ENCODE results near the gene LSM7.

The LSM7 gene

GRCh38 chr19:2355168-2356035 is 27.0 kb upstream of the LSM7 start:
- ChIA-PET CTCF (no interaction called here), POLR2A (interaction anchor here (1.6 kb wide), 1 partner anchor 27 kb away, joined by 6 read pairs; the partner anchor contains the start of genes LSM7 and SPPL2B)
- TF ChIP-seq SUZ12 (IDR thresholded peaks at IDR 0.05) (no peak), ARNT (IDR thresholded peaks at IDR 0.05) (no peak), ELF4 (IDR thresholded peaks at IDR 0.05) (no peak), FOXK2 (IDR thresholded peaks at IDR 0.05) (no peak), TARDBP (IDR thresholded peaks at IDR 0.05) (no peak), BHLHE40 (IDR thresholded peaks at IDR 0.05; ENCODE audit: borderline replicate concordance) (no peak), ZNF384 (IDR thresholded peaks at IDR 0.05) (no peak), SP1 (IDR thresholded peaks at IDR 0.05) (no peak)
- no peak for DNase-seq (ENCODE audit: extremely low spot score)

DNA sequence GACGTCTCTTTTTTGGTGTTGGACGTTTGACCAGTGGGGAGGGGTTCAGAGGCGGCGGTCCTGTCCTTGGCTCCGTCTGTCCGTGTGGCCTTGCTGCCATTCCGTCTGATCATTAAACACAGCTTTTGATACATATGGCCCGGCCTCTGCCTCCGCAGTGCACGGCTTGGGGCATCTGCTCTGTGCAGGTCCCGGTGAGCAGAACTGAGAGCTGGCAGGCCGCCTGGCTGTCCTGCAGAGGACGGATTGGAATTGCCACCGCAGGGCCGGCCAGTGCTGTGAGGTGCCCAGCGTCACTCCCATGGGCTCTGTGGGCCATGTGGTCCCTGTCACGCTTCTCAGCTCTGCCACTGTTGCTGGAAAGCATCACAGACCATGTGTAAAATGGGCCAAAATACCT is 26.3 kb upstream of the LSM7 start:
- TF ChIP-seq ELF4 (IDR thresholded peaks at IDR 0.05) = no peak
- no peak for TF ChIP-seq LEF1 (IDR thresholded peaks at IDR 0.05; ENCODE audit: borderline replicate concordance)
- no peak for TF ChIP-seq FOXM1 (IDR thresholded peaks at IDR 0.05; ENCODE audit: borderline replicate concordance)
- no peak for TF ChIP-seq TARDBP (IDR thresholded peaks at IDR 0.05)
- no peak for TF ChIP-seq SUZ12 (IDR thresholded peaks at IDR 0.05)
- TF ChIP-seq BHLHE40 (IDR thresholded peaks at IDR 0.05; ENCODE audit: borderline replicate concordance) = no peak
- no peak for TF ChIP-seq L3MBTL2 (conservative IDR thresholded peaks at IDR 0.05)
- TF ChIP-seq ARNT (IDR thresholded peaks at IDR 0.05) = no peak
- TF ChIP-seq, protein P1, sequence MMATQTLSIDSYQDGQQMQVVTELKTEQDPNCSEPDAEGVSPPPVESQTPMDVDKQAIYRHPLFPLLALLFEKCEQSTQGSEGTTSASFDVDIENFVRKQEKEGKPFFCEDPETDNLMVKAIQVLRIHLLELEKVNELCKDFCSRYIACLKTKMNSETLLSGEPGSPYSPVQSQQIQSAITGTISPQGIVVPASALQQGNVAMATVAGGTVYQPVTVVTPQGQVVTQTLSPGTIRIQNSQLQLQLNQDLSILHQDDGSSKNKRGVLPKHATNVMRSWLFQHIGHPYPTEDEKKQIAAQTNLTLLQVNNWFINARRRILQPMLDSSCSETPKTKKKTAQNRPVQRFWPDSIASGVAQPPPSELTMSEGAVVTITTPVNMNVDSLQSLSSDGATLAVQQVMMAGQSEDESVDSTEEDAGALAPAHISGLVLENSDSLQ (IDR thresholded peaks at IDR 0.05) = no peak
- ChIA-PET POLR2A (interaction anchor here (1.6 kb wide), 1 partner anchor 27 kb away, joined by 6 read pairs; the partner anchor contains the start of genes LSM7 and SPPL2B), CTCF (no interaction called here)
- no peak for DNase-seq (ENCODE audit: extremely low spot score)

- no peak for DNase-seq (ENCODE audit: extremely low spot score)
- CTCF ChIA-PET = no interaction called here
- POLR2A ChIA-PET = interaction anchor here (1.6 kb wide), 1 partner anchor 26 kb away, joined by 6 read pairs; the partner anchor contains the start of genes LSM7 and SPPL2B
- TF ChIP-seq L3MBTL2 (conservative IDR thresholded peaks at IDR 0.05) (no peak), ZNF384 (IDR thresholded peaks at IDR 0.05) (no peak), FOXK2 (IDR thresholded peaks at IDR 0.05) (no peak), ELF4 (IDR thresholded peaks at IDR 0.05) (no peak), SP1 (IDR thresholded peaks at IDR 0.05) (no peak), FOXM1 (IDR thresholded peaks at IDR 0.05; ENCODE audit: borderline replicate concordance) (no peak)
These were observed 25.7 kb upstream of the LSM7 start for GRCh38 chr19:2353887-2354592.

GRCh38 chr19:2353159-2353886 is 24.9 kb upstream of the LSM7 start:
- ChIA-PET POLR2A (no interaction called here), CTCF (no interaction called here)
- no peak for TF ChIP-seq FOXA1 (IDR thresholded peaks at IDR 0.05)
- TF ChIP-seq BHLHE40 (IDR thresholded peaks at IDR 0.05; ENCODE audit: borderline replicate concordance) = no peak
- TF ChIP-seq ELF4 (IDR thresholded peaks at IDR 0.05) = no peak
- no peak for TF ChIP-seq SP1 (IDR thresholded peaks at IDR 0.05)
- TF ChIP-seq, protein P1 (IDR thresholded peaks at IDR 0.05) = no peak
- TF ChIP-seq ZNF384 (IDR thresholded peaks at IDR 0.05) = no peak
- no peak for TF ChIP-seq L3MBTL2 (conservative IDR thresholded peaks at IDR 0.05)
- TF ChIP-seq FOXM1 (IDR thresholded peaks at IDR 0.05; ENCODE audit: borderline replicate concordance) = no peak
- no peak for TF ChIP-seq CTBP1 (IDR thresholded peaks at IDR 0.05; ENCODE audit: borderline replicate concordance)
- TF ChIP-seq HDGF (IDR thresholded peaks at IDR 0.05; ENCODE audit: borderline replicate concordance) = no peak
- DNase-seq (ENCODE audit: extremely low spot score) = no peak

DNA sequence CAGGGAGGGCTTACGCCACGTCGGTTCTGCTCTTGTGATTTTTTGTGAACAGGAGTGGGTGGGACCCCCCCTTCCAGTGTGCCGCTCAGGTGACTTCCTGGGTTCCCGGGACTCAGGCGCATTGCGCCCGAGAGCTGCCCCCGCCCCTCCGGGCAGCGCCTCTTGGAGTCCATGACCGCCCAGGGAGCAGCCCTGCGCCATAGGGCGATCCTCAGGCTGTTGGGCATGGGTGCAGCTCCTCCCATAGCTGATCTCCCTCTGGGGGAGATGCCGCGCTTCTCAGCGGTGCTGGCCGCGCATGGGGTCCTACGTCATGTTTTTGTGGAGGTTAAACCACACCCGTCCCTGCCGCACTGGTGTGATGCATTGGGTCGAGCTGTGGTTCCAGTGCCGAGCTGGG is 23.7 kb upstream of the LSM7 start:
- no peak for DNase-seq (ENCODE audit: extremely low spot score)
- TF ChIP-seq TARDBP (IDR thresholded peaks at IDR 0.05) (no peak), ELF4 (IDR thresholded peaks at IDR 0.05) (no peak), HDGF (IDR thresholded peaks at IDR 0.05; ENCODE audit: borderline replicate concordance) (no peak), ZNF384 (IDR thresholded peaks at IDR 0.05) (no peak), ARNT (IDR thresholded peaks at IDR 0.05) (no peak), BHLHE40 (IDR thresholded peaks at IDR 0.05; ENCODE audit: borderline replicate concordance) (no peak), SUZ12 (IDR thresholded peaks at IDR 0.05) (no peak), NFRKB (IDR thresholded peaks at IDR 0.05) (no peak), CTBP1 (IDR thresholded peaks at IDR 0.05; ENCODE audit: borderline replicate concordance) (no peak), FOXK2 (IDR thresholded peaks at IDR 0.05) (no peak), FOXM1 (IDR thresholded peaks at IDR 0.05; ENCODE audit: borderline replicate concordance) (no peak), LEF1 (IDR thresholded peaks at IDR 0.05; ENCODE audit: borderline replicate concordance) (no peak), L3MBTL2 (conservative IDR thresholded peaks at IDR 0.05) (no peak)
- TF ChIP-seq, protein P1 (IDR thresholded peaks at IDR 0.05) = no peak
- POLR2A ChIA-PET = no interaction called here
- CTCF ChIA-PET = no interaction called here

Measured in HEK293T (cell line).